ENCODE results near the gene ZBTB42. TPM values are rescaled to one million over a fixed set of nuclear protein-coding genes. Genes with fewer than 3 reads are reported as not detected.
A peak's percentile ranks its signal among the peaks of the same experiment; 100 is the strongest.

The ZBTB42 gene
- polyA plus RNA-seq, 1 of the 3 experiments (the other 2 are of a cell fraction): 3.1 TPM

DNA sequence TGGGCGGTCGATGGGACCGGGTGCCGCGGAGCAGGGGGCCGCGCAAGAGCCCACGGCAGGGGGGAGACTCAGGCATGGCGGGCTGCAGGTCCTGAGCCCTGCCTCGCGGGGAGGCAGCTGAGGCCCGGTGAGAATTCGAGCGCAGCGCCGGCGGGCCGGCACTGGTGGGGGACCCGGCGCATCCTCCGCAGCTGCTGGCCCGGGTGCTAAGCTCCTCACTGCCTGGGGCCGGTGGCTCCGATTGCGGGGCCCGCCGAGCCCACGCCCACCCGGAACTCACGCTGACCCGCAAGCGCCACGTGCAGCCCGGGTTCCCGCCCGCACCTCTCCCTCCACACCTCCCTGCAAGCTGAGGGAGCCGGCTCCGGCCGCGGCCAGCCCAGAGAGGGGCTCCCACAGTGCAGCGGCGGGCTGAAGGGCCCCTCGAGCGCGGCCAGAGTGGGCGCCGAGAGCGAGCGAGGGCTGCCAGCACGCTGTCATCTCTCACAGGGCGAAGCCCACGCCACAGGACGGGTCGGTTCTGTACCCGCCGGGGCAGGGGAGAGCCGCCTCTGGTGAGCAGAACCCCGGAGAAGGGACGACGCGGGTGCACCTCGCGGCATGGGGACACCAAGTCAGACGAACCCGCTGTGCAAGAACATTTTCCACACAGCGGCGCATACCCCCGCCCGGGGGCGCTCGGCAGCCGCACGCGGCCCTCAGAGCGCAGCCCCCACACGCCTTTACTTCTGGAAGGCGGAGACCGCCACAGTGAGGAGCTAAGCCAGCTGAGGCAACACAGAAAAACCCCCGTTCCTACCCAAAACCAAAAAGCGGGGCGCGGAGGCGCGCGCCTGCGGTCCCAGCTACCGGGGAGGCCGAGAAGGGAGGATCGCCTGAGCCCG is 49.1 kb upstream of the ZBTB42 start:
- H3F3A ChIP-seq (replicated peaks; ENCODE audit: insufficient read depth): peaks cover 7% of the 10 kb centered on the region
- peaks cover 37% of the 10 kb centered on the region for H3K79me2 ChIP-seq (ENCODE audit: insufficient read depth)
- peak overlapping the region; percentile 88 to 99 for H3K4me3 ChIP-seq (ENCODE audit: low read depth in 2 of 2, low read length in 1 of 2)
- H4K20me1 ChIP-seq (ENCODE audit: insufficient read depth): peaks cover 27% of the 10 kb centered on the region
- H3K9ac ChIP-seq: peak overlapping the region; percentile 75
- H3K9me3 ChIP-seq: no peaks in the 10 kb centered on the region
- peaks cover 8 to 14% of the 10 kb centered on the region in 2 experiments; a peak in 3 of 4 replicates for H3K4me1 ChIP-seq (ENCODE audit: control insufficient read depth in 1 of 2, insufficient read depth in 2 of 2, low read depth in 1 of 2, low read length in 1 of 2)
- WGBS (ENCODE audit: low lambda C conversion rate): 82% methylated on average over 21 of the region's 90 CpGs
- peak overlapping the region; percentile 4 to 47; a peak in 3 of 4 replicates for H3K27ac ChIP-seq (ENCODE audit: low read depth in 2 of 2, low read length in 1 of 2)
- H3K36me3 ChIP-seq (replicated peaks in 1 of 2; ENCODE audit: control insufficient read depth in 1 of 2, insufficient read depth in 2 of 2, low read length in 1 of 2): peaks cover 7 to 11% of the 10 kb centered on the region in 2 experiments
- no peaks in the 10 kb centered on the region for H3K27me3 ChIP-seq (ENCODE audit: insufficient read depth)
- CTCF ChIA-PET: interaction anchor here (0.8 to 4.1 kb wide), 9 partner anchors 16 to 96 kb away, joined by 3 to 37 read pairs (median 5); no protein-coding TSS in a partner anchor
- peak overlapping the region; percentile 97 for H3K4me2 ChIP-seq
- H2AFZ ChIP-seq (ENCODE audit: low read depth): peak overlapping the region; percentile 99
- H3K9me2 ChIP-seq: no peaks in the 10 kb centered on the region
- POLR2A ChIA-PET: interaction anchor here (0.8 to 1.4 kb wide), 4 partner anchors 21 to 269 kb away, joined by 3 to 8 read pairs (median 3); partner anchors contain the start of gene CDCA4
- peak; percentile 55 for DNase-seq
- TF ChIP-seq EZH2phosphoT487 (IDR thresholded peaks at IDR 0.05; ENCODE audit: borderline replicate concordance, low read depth) (no peak), FOSL2 (IDR thresholded peaks at IDR 0.05; ENCODE audit: borderline replicate concordance, low read depth) (no peak), EP300 (IDR thresholded peaks at IDR 0.05; ENCODE audit: borderline replicate concordance in 1 of 2, low read depth in 1 of 2, low read length in 1 of 2) (no peak), JUND (IDR thresholded peaks at IDR 0.05) (no peak), CHD2 (IDR thresholded peaks at IDR 0.05; ENCODE audit: low read length, partially characterized antibody) (no peak), RAD21 (IDR thresholded peaks at IDR 0.05; ENCODE audit: low read length) (no peak), FOXM1 (IDR thresholded peaks at IDR 0.05; ENCODE audit: low read depth) (no peak), MXI1 (IDR thresholded peaks at IDR 0.05; ENCODE audit: low read depth, low read length) (no peak), TCF12 (IDR thresholded peaks at IDR 0.05) (no peak), FOXJ3 (CRISPR knock-in tag; IDR thresholded peaks at IDR 0.05) (no peak), SMC3 (IDR thresholded peaks at IDR 0.05; ENCODE audit: low read depth, low read length) (no peak), TAF1 (IDR thresholded peaks at IDR 0.05; ENCODE audit: borderline replicate concordance, low read depth, low read length) (no peak), GABPA (IDR thresholded peaks at IDR 0.05; ENCODE audit: low read depth) (no peak), GATA2 (CRISPR knock-in tag; IDR thresholded peaks at IDR 0.05) (no peak), SIN3A (IDR thresholded peaks at IDR 0.05; ENCODE audit: borderline replicate concordance, low read depth, low read length) (no peak)
- TF ChIP-seq, protein P1, sequence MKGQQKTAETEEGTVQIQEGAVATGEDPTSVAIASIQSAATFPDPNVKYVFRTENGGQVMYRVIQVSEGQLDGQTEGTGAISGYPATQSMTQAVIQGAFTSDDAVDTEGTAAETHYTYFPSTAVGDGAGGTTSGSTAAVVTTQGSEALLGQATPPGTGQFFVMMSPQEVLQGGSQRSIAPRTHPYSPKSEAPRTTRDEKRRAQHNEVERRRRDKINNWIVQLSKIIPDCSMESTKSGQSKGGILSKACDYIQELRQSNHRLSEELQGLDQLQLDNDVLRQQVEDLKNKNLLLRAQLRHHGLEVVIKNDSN (IDR thresholded peaks at IDR 0.05; ENCODE audit: borderline replicate concordance, low read depth): no peak
- TF ChIP-seq, protein P2, sequence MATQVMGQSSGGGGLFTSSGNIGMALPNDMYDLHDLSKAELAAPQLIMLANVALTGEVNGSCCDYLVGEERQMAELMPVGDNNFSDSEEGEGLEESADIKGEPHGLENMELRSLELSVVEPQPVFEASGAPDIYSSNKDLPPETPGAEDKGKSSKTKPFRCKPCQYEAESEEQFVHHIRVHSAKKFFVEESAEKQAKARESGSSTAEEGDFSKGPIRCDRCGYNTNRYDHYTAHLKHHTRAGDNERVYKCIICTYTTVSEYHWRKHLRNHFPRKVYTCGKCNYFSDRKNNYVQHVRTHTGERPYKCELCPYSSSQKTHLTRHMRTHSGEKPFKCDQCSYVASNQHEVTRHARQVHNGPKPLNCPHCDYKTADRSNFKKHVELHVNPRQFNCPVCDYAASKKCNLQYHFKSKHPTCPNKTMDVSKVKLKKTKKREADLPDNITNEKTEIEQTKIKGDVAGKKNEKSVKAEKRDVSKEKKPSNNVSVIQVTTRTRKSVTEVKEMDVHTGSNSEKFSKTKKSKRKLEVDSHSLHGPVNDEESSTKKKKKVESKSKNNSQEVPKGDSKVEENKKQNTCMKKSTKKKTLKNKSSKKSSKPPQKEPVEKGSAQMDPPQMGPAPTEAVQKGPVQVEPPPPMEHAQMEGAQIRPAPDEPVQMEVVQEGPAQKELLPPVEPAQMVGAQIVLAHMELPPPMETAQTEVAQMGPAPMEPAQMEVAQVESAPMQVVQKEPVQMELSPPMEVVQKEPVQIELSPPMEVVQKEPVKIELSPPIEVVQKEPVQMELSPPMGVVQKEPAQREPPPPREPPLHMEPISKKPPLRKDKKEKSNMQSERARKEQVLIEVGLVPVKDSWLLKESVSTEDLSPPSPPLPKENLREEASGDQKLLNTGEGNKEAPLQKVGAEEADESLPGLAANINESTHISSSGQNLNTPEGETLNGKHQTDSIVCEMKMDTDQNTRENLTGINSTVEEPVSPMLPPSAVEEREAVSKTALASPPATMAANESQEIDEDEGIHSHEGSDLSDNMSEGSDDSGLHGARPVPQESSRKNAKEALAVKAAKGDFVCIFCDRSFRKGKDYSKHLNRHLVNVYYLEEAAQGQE (IDR thresholded peaks at IDR 0.05; ENCODE audit: low read depth, low read length): no peak
- TF ChIP-seq, protein P3, sequence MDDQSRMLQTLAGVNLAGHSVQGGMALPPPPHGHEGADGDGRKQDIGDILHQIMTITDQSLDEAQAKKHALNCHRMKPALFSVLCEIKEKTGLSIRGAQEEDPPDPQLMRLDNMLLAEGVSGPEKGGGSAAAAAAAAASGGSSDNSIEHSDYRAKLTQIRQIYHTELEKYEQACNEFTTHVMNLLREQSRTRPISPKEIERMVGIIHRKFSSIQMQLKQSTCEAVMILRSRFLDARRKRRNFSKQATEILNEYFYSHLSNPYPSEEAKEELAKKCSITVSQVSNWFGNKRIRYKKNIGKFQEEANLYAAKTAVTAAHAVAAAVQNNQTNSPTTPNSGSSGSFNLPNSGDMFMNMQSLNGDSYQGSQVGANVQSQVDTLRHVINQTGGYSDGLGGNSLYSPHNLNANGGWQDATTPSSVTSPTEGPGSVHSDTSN (IDR thresholded peaks at IDR 0.05): no peak
- TF ChIP-seq, protein P4, sequence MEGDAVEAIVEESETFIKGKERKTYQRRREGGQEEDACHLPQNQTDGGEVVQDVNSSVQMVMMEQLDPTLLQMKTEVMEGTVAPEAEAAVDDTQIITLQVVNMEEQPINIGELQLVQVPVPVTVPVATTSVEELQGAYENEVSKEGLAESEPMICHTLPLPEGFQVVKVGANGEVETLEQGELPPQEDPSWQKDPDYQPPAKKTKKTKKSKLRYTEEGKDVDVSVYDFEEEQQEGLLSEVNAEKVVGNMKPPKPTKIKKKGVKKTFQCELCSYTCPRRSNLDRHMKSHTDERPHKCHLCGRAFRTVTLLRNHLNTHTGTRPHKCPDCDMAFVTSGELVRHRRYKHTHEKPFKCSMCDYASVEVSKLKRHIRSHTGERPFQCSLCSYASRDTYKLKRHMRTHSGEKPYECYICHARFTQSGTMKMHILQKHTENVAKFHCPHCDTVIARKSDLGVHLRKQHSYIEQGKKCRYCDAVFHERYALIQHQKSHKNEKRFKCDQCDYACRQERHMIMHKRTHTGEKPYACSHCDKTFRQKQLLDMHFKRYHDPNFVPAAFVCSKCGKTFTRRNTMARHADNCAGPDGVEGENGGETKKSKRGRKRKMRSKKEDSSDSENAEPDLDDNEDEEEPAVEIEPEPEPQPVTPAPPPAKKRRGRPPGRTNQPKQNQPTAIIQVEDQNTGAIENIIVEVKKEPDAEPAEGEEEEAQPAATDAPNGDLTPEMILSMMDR (IDR thresholded peaks at IDR 0.05): no peak; the same call in 1 of the 2 replicates
